Right lobe of liver (tissue), 4 donors: Measurements from ENCODE around the gene TSPYL2.

Experiments used
- CTCF ChIP-seq, 4 donors: fragments of 200-600 bp in 3 of 4; fragments of 450-650 bp in 1 of 4; IDR thresholded peaks; one replicate each; pipeline versions ENCODE4 v1.5.1 to v1.8.0; 2016 to 2022; ENCODE audit warnings: antibody characterized with exemption in 4 of 4, mild to moderate bottlenecking in 2 of 4
- POLR2A ChIP-seq: fragments of 450-650 bp; IDR thresholded peaks from one replicate; pipeline ENCODE4 v1.6.1; 2017; ENCODE audit warnings: antibody characterized with exemption, mild to moderate bottlenecking
- donor health status: DM: no; HTN: no; CAD: no.
- donor health status: DM: no; HTN: no; CAD: no.
- donor health status: DM: no; HTN: yes; CAD: no.

GRCh38 chrX:53114864-53115549 lies 32.8 kb downstream of the TSPYL2 start:
- no peak for TF ChIP-seq CTCF (IDR thresholded peaks at IDR 0.05)
- TF ChIP-seq POLR2A, result no peak
